GM19395 (cell line): ENCODE results near the gene HMGCS2.
"Not testable (repeated sequence)": the region's sequence is repeated elsewhere in the genome, so short reads cannot be mapped to it uniquely, and the experiment has no call there.

Experiments used
- ATAC-seq: cut with Tn5 transposase; IDR thresholded peaks from one replicate; pipeline ENCODE4 v1.9.1; 2021; ENCODE audit warnings: mild to moderate bottlenecking, moderate library complexity; ENCODE audit not compliant: unreplicated experiment

Gene HMGCS2

DNA sequence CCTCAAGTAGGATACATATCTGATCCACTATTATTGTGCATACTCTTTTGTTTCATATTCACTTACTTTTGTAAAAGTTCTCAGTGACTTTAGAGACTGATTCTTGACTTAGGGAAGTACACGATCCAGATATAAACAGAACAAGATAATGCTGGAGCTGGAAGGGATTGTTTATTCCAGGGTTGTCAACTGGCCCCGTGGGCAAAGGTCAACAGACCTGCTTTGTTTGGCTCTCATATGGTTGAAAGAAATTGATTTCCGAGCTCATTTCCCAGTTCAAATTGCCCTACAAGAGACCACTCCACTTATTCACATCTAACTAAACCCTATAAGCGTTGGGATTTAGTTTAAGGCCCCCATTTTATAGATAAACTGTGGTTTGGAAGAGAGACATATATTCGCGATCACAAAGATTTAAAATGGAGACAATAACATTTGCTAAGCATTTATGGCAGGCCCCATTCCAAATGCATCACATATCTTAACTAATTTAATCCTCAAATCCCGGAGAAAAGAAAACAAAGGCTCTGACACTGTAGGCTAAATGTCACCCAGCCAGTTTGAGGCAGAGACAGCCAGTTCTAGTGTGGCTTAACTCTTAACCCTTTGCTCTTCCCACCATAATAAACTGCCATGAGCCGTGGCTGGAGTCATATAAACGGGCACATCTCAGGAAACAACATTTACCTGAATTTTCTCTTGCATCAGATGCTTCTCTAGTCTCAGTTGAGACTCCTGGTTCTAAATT is 21.9 kb upstream of the HMGCS2 start:
- no peak for ATAC-seq

DNA sequence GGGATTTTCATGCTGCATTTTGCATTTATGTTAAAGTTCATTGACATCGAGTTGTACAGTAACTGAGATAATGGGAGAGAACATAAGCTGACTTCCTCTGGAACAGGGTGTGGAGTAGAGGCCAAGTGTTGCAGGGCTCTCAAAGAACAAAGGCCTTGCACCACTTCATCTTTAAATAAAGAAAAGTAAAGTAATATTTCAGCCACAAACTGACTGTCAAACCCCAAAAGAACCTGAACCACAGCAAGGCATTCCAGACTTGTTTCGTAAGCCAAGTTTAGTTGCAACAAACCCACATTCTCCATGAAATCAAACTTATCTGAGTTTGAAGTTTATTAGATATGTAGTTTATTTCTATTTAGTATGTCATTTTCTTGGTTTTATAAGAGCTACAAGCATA is 19.1 kb upstream of the HMGCS2 start:
- no peak for ATAC-seq

DNA sequence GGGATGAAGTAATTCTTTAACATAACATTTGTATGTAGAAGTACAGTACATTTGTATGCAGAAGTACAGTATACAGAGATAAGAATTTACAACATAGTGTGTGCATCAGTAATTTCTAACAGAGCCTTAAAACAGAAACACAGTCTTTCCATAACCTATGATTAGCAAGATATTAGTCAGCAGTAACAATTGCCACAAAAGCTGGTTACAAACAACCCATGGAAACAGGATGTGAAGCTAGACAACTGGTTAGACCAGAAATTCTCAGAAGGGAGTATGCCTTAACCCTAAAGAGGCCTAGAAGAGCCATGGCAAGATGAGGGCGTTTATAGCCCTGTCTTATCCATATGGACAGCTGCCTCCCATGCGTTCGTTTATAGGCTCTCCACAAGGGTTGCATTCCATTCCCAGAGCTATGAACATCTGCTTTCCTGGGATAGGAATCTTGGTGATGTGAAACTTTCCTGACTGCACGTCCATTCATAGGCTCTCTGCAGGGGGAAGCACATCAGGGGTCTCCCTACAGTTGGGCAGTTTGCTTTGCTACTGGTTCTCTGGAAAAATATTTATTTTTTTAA is 17.9 kb upstream of the HMGCS2 start:
- ATAC-seq, result not testable (repeated sequence)

GRCh38 chr1:119786046-119786445 is 17.3 kb upstream of the HMGCS2 start:
- not testable (repeated sequence) for ATAC-seq

DNA sequence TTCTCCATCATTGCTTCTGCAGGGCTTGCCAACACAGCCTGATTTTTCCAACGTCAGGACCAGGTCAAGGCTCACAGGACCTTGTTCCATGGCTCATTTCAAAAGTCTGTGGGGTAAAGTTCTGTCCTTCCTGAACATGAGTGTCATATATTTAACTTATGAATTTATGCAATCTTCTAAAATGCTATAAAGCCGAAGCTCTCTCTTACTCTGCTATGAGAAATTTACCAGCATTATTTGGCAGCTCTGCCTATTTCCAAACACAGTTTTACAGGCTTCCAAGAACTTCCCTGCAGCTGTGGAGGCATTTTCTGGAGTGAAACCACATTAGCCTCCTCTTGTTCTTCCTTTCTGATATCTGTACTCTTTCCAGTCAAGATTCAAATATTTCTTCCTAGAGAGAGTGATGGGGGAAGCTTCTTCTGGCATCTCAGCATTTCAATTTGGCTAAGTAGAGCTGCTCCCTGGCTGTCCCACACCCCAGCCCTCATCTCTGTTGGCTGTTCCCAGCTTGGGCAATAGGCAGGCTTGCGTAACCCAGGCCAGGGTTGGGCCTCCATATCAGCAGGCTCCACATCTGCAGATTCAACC is 15.6 kb upstream of the HMGCS2 start:
- ATAC-seq, result no peak

DNA sequence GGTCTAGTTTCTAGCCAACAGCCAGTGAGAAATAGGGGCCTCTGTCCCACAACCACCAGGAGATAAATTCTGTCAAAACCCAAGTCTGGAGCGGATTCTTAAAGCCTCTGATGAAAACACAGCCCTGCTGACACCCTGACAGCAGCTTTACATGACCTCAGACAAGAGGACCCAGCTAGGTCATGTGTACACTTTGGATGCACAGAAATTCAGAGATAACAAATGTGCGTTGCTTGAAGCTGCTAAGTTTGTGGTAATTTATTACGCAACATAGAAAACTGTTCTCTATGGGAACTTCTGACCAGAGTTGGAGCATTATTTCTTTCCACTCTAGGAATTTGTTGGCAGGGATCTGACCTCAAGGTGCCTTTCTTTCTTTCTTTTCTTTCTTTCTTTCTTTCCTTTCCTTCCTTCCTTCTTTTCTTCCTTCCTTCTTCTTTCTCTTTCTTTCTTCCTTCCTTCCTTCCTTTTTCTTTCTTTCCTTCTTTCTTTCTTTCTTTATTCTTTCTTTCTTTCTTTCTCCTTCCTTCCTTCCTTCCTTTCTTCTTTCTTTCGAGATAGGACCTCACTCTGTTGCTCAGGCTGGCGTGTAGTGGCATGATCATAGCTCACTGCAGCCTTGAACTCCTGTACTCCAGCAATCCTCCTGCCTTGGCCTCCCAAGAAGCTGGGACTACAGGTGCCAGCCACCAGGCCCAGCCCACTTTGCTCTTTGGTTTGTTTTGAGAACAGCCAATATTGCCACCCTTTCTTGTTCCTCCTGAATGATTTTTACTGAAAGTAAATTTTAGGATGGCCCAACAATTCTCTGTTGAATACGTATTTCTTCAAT is 14.9 kb upstream of the HMGCS2 start:
- no peak for ATAC-seq

- no peak for ATAC-seq
Measured at GRCh38 chr1:119782631-119783325, 14.1 kb upstream of the HMGCS2 start.

GRCh38 chr1:119781434-119782210 is 12.9 kb upstream of the HMGCS2 start:
- ATAC-seq, result no peak

- no peak for ATAC-seq
Measured at GRCh38 chr1:119779869-119780356, 11.2 kb upstream of the HMGCS2 start.

- no peak for ATAC-seq
Measured at GRCh38 chr1:119778886-119779560, 10.3 kb upstream of the HMGCS2 start.

DNA sequence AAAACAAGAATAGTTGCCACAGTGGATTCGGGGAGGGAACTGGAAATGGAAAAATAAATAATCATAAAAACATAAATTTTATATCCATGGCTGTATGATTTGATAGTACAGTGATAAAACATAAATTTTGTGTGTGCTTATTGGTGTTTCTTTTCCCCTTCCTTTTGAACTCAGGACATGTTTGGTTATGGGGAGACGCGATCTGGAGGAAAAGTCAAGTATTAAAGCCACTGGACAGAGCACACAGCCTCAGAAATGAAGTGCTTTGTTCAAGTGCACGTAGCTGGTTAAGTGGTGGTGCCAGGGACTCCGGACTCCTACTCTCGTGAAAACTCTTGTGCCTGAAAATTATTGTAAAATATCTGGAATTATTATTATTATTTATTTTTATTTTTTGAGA is 9.7 kb upstream of the HMGCS2 start:
- ATAC-seq, result no peak

GRCh38 chr1:119774746-119775490 is 6.2 kb upstream of the HMGCS2 start:
- no peak for ATAC-seq

DNA sequence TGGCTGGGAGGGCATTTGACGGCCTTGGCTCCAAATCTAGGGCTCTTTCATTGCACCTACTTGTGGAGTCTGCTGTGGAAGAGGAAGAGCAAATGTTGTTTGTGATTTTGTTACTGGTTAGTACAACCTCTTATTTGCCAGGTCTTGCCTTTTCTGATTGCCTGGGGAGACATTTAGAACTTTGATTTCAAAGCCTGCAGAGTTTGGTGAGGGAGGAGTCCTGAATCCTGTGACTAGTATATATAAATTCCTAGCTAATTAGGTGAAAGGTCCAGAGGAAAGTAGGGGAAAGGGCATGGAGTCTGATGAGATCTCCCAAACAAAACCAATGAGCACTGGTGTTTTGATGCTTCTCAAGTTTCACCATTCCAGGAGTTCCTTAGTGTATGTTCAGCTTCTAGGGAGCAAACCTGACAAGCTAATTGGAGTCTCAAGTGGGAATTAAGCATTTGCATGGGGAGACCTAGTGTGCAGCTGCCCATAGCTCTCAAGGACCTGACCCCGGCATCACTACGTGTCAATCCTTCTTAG is 5.1 kb upstream of the HMGCS2 start:
- ATAC-seq, result no peak

- no peak for ATAC-seq
Measured at GRCh38 chr1:119772298-119772697, 3.6 kb upstream of the HMGCS2 start.

GRCh38 chr1:119771770-119772169 is 3.1 kb upstream of the HMGCS2 start:
- ATAC-seq, result no peak

DNA sequence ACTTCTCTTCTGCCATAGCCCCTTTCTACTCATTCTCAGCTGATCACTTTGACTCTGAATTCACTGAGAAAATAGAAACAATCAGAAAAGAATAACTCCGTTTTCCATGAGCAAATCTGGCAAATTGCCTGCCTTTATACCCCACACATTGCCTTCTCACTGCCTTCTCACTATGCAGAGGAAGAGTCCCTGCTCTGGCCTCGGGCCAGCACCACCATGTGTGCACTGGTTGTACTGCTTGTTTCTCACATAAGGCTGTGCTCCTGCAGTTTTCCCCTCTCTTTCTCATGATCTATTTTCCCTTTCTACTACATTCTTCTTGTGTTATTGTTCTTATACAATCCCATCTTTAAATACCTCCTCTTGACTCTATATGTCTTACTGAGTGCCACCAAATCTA is 2.3 kb upstream of the HMGCS2 start:
- no peak for ATAC-seq

GRCh38 chr1:119767486-119767885 is 1.2 kb downstream of the HMGCS2 start:
- ATAC-seq, result no peak

- no peak for ATAC-seq
Measured at GRCh38 chr1:119766374-119766794, 2.3 kb downstream of the HMGCS2 start.
